ENCODE data around the gene GBGT1. TPM values are rescaled to one million over a fixed set of nuclear protein-coding genes. Genes with fewer than 3 reads are reported as not detected.

The GBGT1 gene
- total RNA-seq, 2 experiments from 2014 or later: 3.9 to 4.7 TPM

- DNase-seq: no peak
- intact Hi-C loops (cut with micrococcal nuclease): loop anchor here (1.0 to 10.0 kb wide), 6 partner anchors 11 to 920 kb away; partner anchors contain the start of genes BRD3, GFI1B, GTF3C5 and RALGDS
- H3K36me3 Mint-ChIP-seq (ENCODE audit: low read depth): no peaks in the 10 kb centered on the region
- H3K27ac Mint-ChIP-seq: peak overlapping the region; percentile 33
- H3K4me3 Mint-ChIP-seq: no peak overlapping the region
- no peaks in the 10 kb centered on the region for H3K9me3 Mint-ChIP-seq
- CTCF ChIA-PET: interaction anchor here (0.6 to 5.7 kb wide), 20 partner anchors 10 to 241 kb away, joined by 3 to 85 read pairs (median 6); partner anchors contain the start of gene RALGDS
- H3K4me1 Mint-ChIP-seq (ENCODE audit: low read depth): peaks cover 59% of the 10 kb centered on the region
- H3K27me3 Mint-ChIP-seq (ENCODE audit: low read depth): no peaks in the 10 kb centered on the region
Measured at GRCh38 chr9:133144904-133145851, 18.5 kb downstream of the GBGT1 start.

- Mint-ChIP-seq H3K4me3 (peak overlapping the region; percentile 57), H3K4me1 (ENCODE audit: low read depth) (peaks cover 59% of the 10 kb centered on the region), H3K27ac (peak overlapping the region; percentile 65), H3K9me3 (no peaks in the 10 kb centered on the region), H3K36me3 (ENCODE audit: low read depth) (no peaks in the 10 kb centered on the region), H3K27me3 (ENCODE audit: low read depth) (no peaks in the 10 kb centered on the region)
- DNase-seq: peak; percentile 96
- intact Hi-C loops (cut with micrococcal nuclease): loop anchor here (1.0 to 10.0 kb wide), 5 partner anchors 10 to 920 kb away; partner anchors contain the start of genes BRD3, GTF3C5 and RALGDS
- CTCF ChIA-PET: interaction anchor here (0.6 to 5.7 kb wide), 29 partner anchors 10 to 342 kb away, joined by 3 to 85 read pairs (median 5); partner anchors contain the start of genes GTF3C5 and RALGDS
Measured at GRCh38 chr9:133144142-133144903, 19.4 kb downstream of the GBGT1 start.

GRCh38 chr9:133143639-133144141 is 20.0 kb downstream of the GBGT1 start:
- CTCF ChIA-PET: interaction anchor here (0.6 to 5.7 kb wide), 28 partner anchors 10 to 343 kb away, joined by 3 to 85 read pairs (median 6); partner anchors contain the start of genes GTF3C5 and RALGDS
- H3K27me3 Mint-ChIP-seq (ENCODE audit: low read depth): no peaks in the 10 kb centered on the region
- H3K4me3 Mint-ChIP-seq: peak overlapping the region; percentile 57
- intact Hi-C loops (cut with micrococcal nuclease): loop anchor here (1.0 to 10.0 kb wide), 5 partner anchors 9 to 921 kb away; partner anchors contain the start of genes BRD3, GTF3C5 and RALGDS
- no peak for DNase-seq
- H3K36me3 Mint-ChIP-seq (ENCODE audit: low read depth): no peaks in the 10 kb centered on the region
- H3K27ac Mint-ChIP-seq: peak overlapping the region; percentile 72
- H3K9me3 Mint-ChIP-seq: no peaks in the 10 kb centered on the region
- peaks cover 62% of the 10 kb centered on the region for H3K4me1 Mint-ChIP-seq (ENCODE audit: low read depth)

GRCh38 chr9:133142684-133143622 is 20.8 kb downstream of the GBGT1 start:
- Mint-ChIP-seq H3K9me3 (no peaks in the 10 kb centered on the region), H3K27me3 (ENCODE audit: low read depth) (no peaks in the 10 kb centered on the region), H3K4me1 (ENCODE audit: low read depth) (peaks cover 63% of the 10 kb centered on the region), H3K27ac (peak overlapping the region; percentile 72), H3K36me3 (ENCODE audit: low read depth) (no peaks in the 10 kb centered on the region), H3K4me3 (no peak overlapping the region)
- CTCF ChIA-PET: interaction anchor here (1.2 to 5.7 kb wide), 10 partner anchors 9 to 344 kb away, joined by 3 to 85 read pairs (median 10); no protein-coding TSS in a partner anchor
- peak; percentile 53 for DNase-seq
- intact Hi-C loops (cut with micrococcal nuclease): loop anchor here (10.0 kb wide), 1 partner anchor 922 kb away; the partner anchor contains the start of gene BRD3

GRCh38 chr9:133141833-133142595 is 21.7 kb downstream of the GBGT1 start:
- peak; percentile 79 for DNase-seq
- Mint-ChIP-seq H3K36me3 (ENCODE audit: low read depth) (no peaks in the 10 kb centered on the region), H3K4me3 (no peak overlapping the region), H3K27ac (peak overlapping the region; percentile 71), H3K9me3 (no peaks in the 10 kb centered on the region), H3K27me3 (ENCODE audit: low read depth) (no peaks in the 10 kb centered on the region), H3K4me1 (ENCODE audit: low read depth) (peaks cover 59% of the 10 kb centered on the region)
- CTCF ChIA-PET: interaction anchor here (2.5 to 2.7 kb wide), 2 partner anchors 8 to 119 kb away, joined by 10 to 31 read pairs; no protein-coding TSS in a partner anchor
- intact Hi-C loops (cut with micrococcal nuclease): loop anchor here (10.0 kb wide), 1 partner anchor 923 kb away; the partner anchor contains the start of gene BRD3

GRCh38 chr9:133140606-133141005 is 23.1 kb downstream of the GBGT1 start:
- Mint-ChIP-seq H3K27me3 (ENCODE audit: low read depth) (no peaks in the 10 kb centered on the region), H3K27ac (no peak overlapping the region), H3K36me3 (ENCODE audit: low read depth) (peaks cover 1% of the 10 kb centered on the region), H3K4me1 (ENCODE audit: low read depth) (peaks cover 64% of the 10 kb centered on the region), H3K4me3 (no peak overlapping the region), H3K9me3 (no peaks in the 10 kb centered on the region)
- intact Hi-C loops (cut with micrococcal nuclease): loop anchor here (10.0 kb wide), 1 partner anchor 924 kb away; the partner anchor contains the start of gene BRD3
- DNase-seq: no peak
- CTCF ChIA-PET: no interaction called here

- Mint-ChIP-seq H3K36me3 (ENCODE audit: low read depth) (peaks cover 1% of the 10 kb centered on the region), H3K27ac (no peak overlapping the region), H3K4me1 (ENCODE audit: low read depth) (peaks cover 67% of the 10 kb centered on the region), H3K27me3 (ENCODE audit: low read depth) (no peaks in the 10 kb centered on the region), H3K4me3 (no peak overlapping the region), H3K9me3 (no peaks in the 10 kb centered on the region)
- no peak for DNase-seq
- CTCF ChIA-PET: no interaction called here
- intact Hi-C loops (cut with micrococcal nuclease): loop anchor here (10.0 kb wide), 1 partner anchor 925 kb away; the partner anchor contains the start of gene BRD3
Measured at GRCh38 chr9:133140174-133140505, 23.6 kb downstream of the GBGT1 start.

- CTCF ChIA-PET: interaction anchor here (1.8 kb wide), 1 partner anchor 8 kb away, joined by 7 read pairs; no protein-coding TSS in a partner anchor
- intact Hi-C loops (cut with micrococcal nuclease): loop anchor here (10.0 kb wide), 1 partner anchor 925 kb away; the partner anchor contains the start of gene BRD3
- no peak overlapping the region for H3K4me3 Mint-ChIP-seq
Measured at GRCh38 chr9:133139246-133140173, 24.2 kb downstream of the GBGT1 start.

GRCh38 chr9:133137451-133138231 is 26.1 kb downstream of the GBGT1 start:
- Mint-ChIP-seq H3K4me3 (no peak overlapping the region), H3K27ac (peak overlapping the region; percentile 96), H3K36me3 (ENCODE audit: low read depth) (peaks cover 3% of the 10 kb centered on the region), H3K4me1 (ENCODE audit: low read depth) (peaks cover 69% of the 10 kb centered on the region), H3K9me3 (no peaks in the 10 kb centered on the region), H3K27me3 (ENCODE audit: low read depth) (no peaks in the 10 kb centered on the region)
- peak; percentile 30 for DNase-seq
- intact Hi-C loops (cut with micrococcal nuclease): no loop called here
- CTCF ChIA-PET: interaction anchor here (1.8 to 1.9 kb wide), 2 partner anchors 10 kb away, joined by 7 to 8 read pairs; no protein-coding TSS in a partner anchor

More at GRCh38 chr9:133139246-133140173, 24.2 kb downstream of the GBGT1 start:
- Mint-ChIP-seq H3K27ac (peak overlapping the region; percentile 53), H3K4me1 (ENCODE audit: low read depth) (peaks cover 67% of the 10 kb centered on the region), H3K27me3 (ENCODE audit: low read depth) (no peaks in the 10 kb centered on the region), H3K36me3 (ENCODE audit: low read depth) (peaks cover 1% of the 10 kb centered on the region), H3K9me3 (no peaks in the 10 kb centered on the region)
- DNase-seq: no peak
